ENCODE measurements around the gene PRADC1. TPM values are rescaled to one million over a fixed set of nuclear protein-coding genes. Genes with fewer than 3 reads are reported as not detected.

PRADC1 gene
- 1 to 10 TPM; 7.0 to 7.4 TPM for total RNA-seq
- polyA plus RNA-seq = 10 to 100 TPM; 20.5 to 41.5 TPM

GRCh38 chr2:73233154-73233931, at the start of gene PRADC1:
Gene PRADC1, minus strand, starts transcription at chr2:73233239. Its CDS starts 79 bp downstream, at chr2:73233160.
- Mint-ChIP-seq H3K36me3 (peaks cover 0 to 35% of the 10 kb centered on the region in 2 donors), H3K4me1 (peaks cover 26 to 56% (median 34%) of the 10 kb centered on the region in 4 donors), H3K9me3 (no peaks in the 10 kb centered on the region), H3K4me3 (peak within 1 kb of the TSS; percentile 91 to 99 (median 98)), H3K27ac (peak within 1 kb of the TSS; percentile 83 to 97 (median 91)), H3K27me3 (no peaks in the 10 kb centered on the region)
- Histone ChIP-seq H3K4me1 (ENCODE audit: insufficient read depth, low read length) (peaks cover 33% of the 10 kb centered on the region), H3K36me3 (ENCODE audit: insufficient read depth, low read length) (no peaks in the 10 kb centered on the region), H3K27ac (ENCODE audit: low read depth, low read length) (peak within 1 kb of the TSS; percentile 91), H3K4me3 (ENCODE audit: low read length in 2 of 2) (peak within 1 kb of the TSS; percentile 86 to 99), H3K27me3 (ENCODE audit: insufficient read depth, low read length) (no peaks in the 10 kb centered on the region), H3K9me3 (ENCODE audit: control insufficient read depth in 1 of 2, low read length in 2 of 2) (no peaks in the 10 kb centered on the region)
- intact Hi-C loops (cut with micrococcal nuclease) = loop anchor here (10.0 kb wide), 1 partner anchor 751 kb away; the partner anchor contains the start of gene TET3
- CTCF ChIA-PET (ENCODE audit: partially characterized antibody) = interaction anchor here (0.8 to 8.4 kb wide), 11 partner anchors 9 to 888 kb away, joined by 3 to 77 read pairs (median 3); partner anchors contain the start of genes ALMS1, SMYD5 and TPRKB
- peak; percentile 92 to 97 (median 94) for DNase-seq
- POLR2A ChIA-PET (ENCODE audit: partially characterized antibody) = interaction anchor here (0.6 to 4.9 kb wide), 29 partner anchors 8 to 1607 kb away, joined by 3 to 51 read pairs (median 6); partner anchors contain the start of genes ALMS1, EGR4, FBXO41 and MOB1A

GRCh38 chr2:73281244-73281643, 48.2 kb upstream of the PRADC1 start:
- CTCF ChIA-PET (ENCODE audit: partially characterized antibody) = interaction anchor here (1.0 to 1.4 kb wide), 2 partner anchors 9 kb away, joined by 4 read pairs; no protein-coding TSS in a partner anchor
- H3K36me3 Mint-ChIP-seq = peaks cover 0 to 8% of the 10 kb centered on the region in 2 donors
- H3K4me1 Mint-ChIP-seq = peaks cover 7 to 25% (median 18%) of the 10 kb centered on the region in 4 donors
- Histone ChIP-seq H3K27ac (ENCODE audit: low read depth, low read length) (no peak overlapping the region), H3K4me1 (ENCODE audit: insufficient read depth, low read length) (peaks cover 19% of the 10 kb centered on the region), H3K27me3 (ENCODE audit: insufficient read depth, low read length) (no peaks in the 10 kb centered on the region), H3K36me3 (ENCODE audit: insufficient read depth, low read length) (no peaks in the 10 kb centered on the region), H3K4me3 (ENCODE audit: low read length in 2 of 2) (no peak overlapping the region), H3K9me3 (ENCODE audit: control insufficient read depth in 1 of 2, low read length in 2 of 2) (no peaks in the 10 kb centered on the region)
- H3K9me3 Mint-ChIP-seq = no peaks in the 10 kb centered on the region
- no peak overlapping the region for H3K27ac Mint-ChIP-seq
- intact Hi-C loops (cut with micrococcal nuclease) = no loop called here
- peak overlapping the region in 1 of 8 donors; percentile 35 for H3K4me3 Mint-ChIP-seq
- DNase-seq = no peak
- H3K27me3 Mint-ChIP-seq = no peaks in the 10 kb centered on the region
- POLR2A ChIA-PET (ENCODE audit: partially characterized antibody) = no interaction called here

GRCh38 chr2:73279852-73280251, 46.8 kb upstream of the PRADC1 start:
- no peak overlapping the region for H3K27ac Mint-ChIP-seq
- intact Hi-C loops (cut with micrococcal nuclease) = no loop called here
- H3K4me1 Mint-ChIP-seq = peaks cover 2 to 13% (median 8%) of the 10 kb centered on the region in 4 donors
- H3K9me3 Mint-ChIP-seq = no peaks in the 10 kb centered on the region
- no peaks in the 10 kb centered on the region for H3K9me3 ChIP-seq (ENCODE audit: control insufficient read depth in 1 of 2, low read length in 2 of 2)
- no peaks in the 10 kb centered on the region for H3K27me3 Mint-ChIP-seq
- H3K27me3 ChIP-seq (ENCODE audit: insufficient read depth, low read length) = no peaks in the 10 kb centered on the region
- no peak overlapping the region for H3K4me3 Mint-ChIP-seq
- H3K36me3 Mint-ChIP-seq = peaks cover 0 to 8% of the 10 kb centered on the region in 2 donors
- no peak for DNase-seq
- no peak overlapping the region for H3K4me3 ChIP-seq (ENCODE audit: low read length in 2 of 2)
- no peaks in the 10 kb centered on the region for H3K36me3 ChIP-seq (ENCODE audit: insufficient read depth, low read length)
- POLR2A ChIA-PET (ENCODE audit: partially characterized antibody) = no interaction called here
- H3K27ac ChIP-seq (ENCODE audit: low read depth, low read length) = no peak overlapping the region
- peaks cover 14% of the 10 kb centered on the region for H3K4me1 ChIP-seq (ENCODE audit: insufficient read depth, low read length)
- CTCF ChIA-PET (ENCODE audit: partially characterized antibody) = interaction anchor here (1.2 kb wide), 1 partner anchor 10 kb away, joined by 13 read pairs; no protein-coding TSS in a partner anchor

- no peak overlapping the region for H3K4me3 ChIP-seq (ENCODE audit: low read length in 2 of 2)
- Mint-ChIP-seq H3K4me1 (peaks cover 13 to 20% (median 18%) of the 10 kb centered on the region in 4 donors), H3K9me3 (peaks cover 0 to 4% (median 0%) of the 10 kb centered on the region in 8 donors), H3K4me3 (no peak overlapping the region), H3K27me3 (no peaks in the 10 kb centered on the region), H3K36me3 (peaks cover 0 to 1% of the 10 kb centered on the region in 2 donors), H3K27ac (no peak overlapping the region)
- CTCF ChIA-PET (ENCODE audit: partially characterized antibody) = interaction anchor here (0.9 to 2.8 kb wide), 5 partner anchors 9 to 59 kb away, joined by 4 to 11 read pairs (median 5); partner anchors contain the start of genes EGR4 and SMYD5
- no peak for DNase-seq
- no peak overlapping the region for H3K27ac ChIP-seq (ENCODE audit: low read depth, low read length)
- H3K27me3 ChIP-seq (ENCODE audit: insufficient read depth, low read length) = no peaks in the 10 kb centered on the region
- POLR2A ChIA-PET (ENCODE audit: partially characterized antibody) = interaction anchor here (1.1 to 1.6 kb wide), 2 partner anchors 32 to 38 kb away, joined by 4 to 5 read pairs; partner anchors contain the start of gene CCT7
- H3K36me3 ChIP-seq (ENCODE audit: insufficient read depth, low read length) = no peaks in the 10 kb centered on the region
- intact Hi-C loops (cut with micrococcal nuclease) = no loop called here
- H3K9me3 ChIP-seq (ENCODE audit: control insufficient read depth in 1 of 2, low read length in 2 of 2) = no peaks in the 10 kb centered on the region
- H3K4me1 ChIP-seq (ENCODE audit: insufficient read depth, low read length) = peaks cover 24% of the 10 kb centered on the region
Observed at GRCh38 chr2:73272270-73272669, 39.2 kb upstream of the PRADC1 start.

- peaks cover 0 to 4% (median 0%) of the 10 kb centered on the region in 8 donors for H3K9me3 Mint-ChIP-seq
- Histone ChIP-seq H3K27me3 (ENCODE audit: insufficient read depth, low read length) (no peaks in the 10 kb centered on the region), H3K4me1 (ENCODE audit: insufficient read depth, low read length) (peaks cover 24% of the 10 kb centered on the region), H3K9me3 (ENCODE audit: control insufficient read depth in 1 of 2, low read length in 2 of 2) (no peaks in the 10 kb centered on the region), H3K36me3 (ENCODE audit: insufficient read depth, low read length) (no peaks in the 10 kb centered on the region), H3K4me3 (ENCODE audit: low read length in 2 of 2) (peak overlapping the region in 1 of 2 donors; percentile 42), H3K27ac (ENCODE audit: low read depth, low read length) (peak overlapping the region; percentile 46)
- H3K27me3 Mint-ChIP-seq = no peaks in the 10 kb centered on the region
- no peak for DNase-seq
- H3K36me3 Mint-ChIP-seq = peaks cover 0 to 2% of the 10 kb centered on the region in 2 donors
- peak overlapping the region; percentile 61 to 85 (median 75) for H3K4me3 Mint-ChIP-seq
- H3K27ac Mint-ChIP-seq = peak overlapping the region in 4 of 7 donors; percentile 6 to 93 (median 86)
- intact Hi-C loops (cut with micrococcal nuclease) = loop anchor here (1.0 to 2.0 kb wide), 3 partner anchors 15 to 36 kb away; partner anchors contain the start of genes CCT7, EGR4 and FBXO41
- ChIA-PET CTCF (ENCODE audit: partially characterized antibody) (interaction anchor here (1.0 to 2.8 kb wide), 2 partner anchors 21 to 57 kb away, joined by 3 to 10 read pairs; partner anchors contain the start of gene SMYD5), POLR2A (ENCODE audit: partially characterized antibody) (interaction anchor here (0.7 to 2.1 kb wide), 2 partner anchors 36 kb away, joined by 3 to 24 read pairs; partner anchors contain the start of genes CCT7 and PRADC1)
- H3K4me1 Mint-ChIP-seq = peaks cover 18 to 27% (median 23%) of the 10 kb centered on the region in 4 donors
Observed at GRCh38 chr2:73269686-73270465, 36.8 kb upstream of the PRADC1 start.

GRCh38 chr2:73268830-73269685, 36.0 kb upstream of the PRADC1 start:
- peaks cover 0 to 4% of the 10 kb centered on the region in 2 donors for H3K36me3 Mint-ChIP-seq
- peak overlapping the region in 1 of 2 donors; percentile 45 for H3K4me3 ChIP-seq (ENCODE audit: low read length in 2 of 2)
- H3K27ac ChIP-seq (ENCODE audit: low read depth, low read length) = peak overlapping the region; percentile 46
- H3K4me3 Mint-ChIP-seq = peak overlapping the region in 7 of 8 donors; percentile 25 to 70 (median 67)
- DNase-seq = peak; percentile 77 to 82 (median 80)
- H3K9me3 ChIP-seq (ENCODE audit: control insufficient read depth in 1 of 2, low read length in 2 of 2) = no peaks in the 10 kb centered on the region
- peaks cover 0 to 4% (median 0%) of the 10 kb centered on the region in 8 donors for H3K9me3 Mint-ChIP-seq
- POLR2A ChIA-PET (ENCODE audit: partially characterized antibody) = interaction anchor here (1.0 to 2.9 kb wide), 6 partner anchors 11 to 116 kb away, joined by 3 to 24 read pairs (median 6); partner anchors contain the start of genes ALMS1, CCT7, FBXO41 and PRADC1
- no peaks in the 10 kb centered on the region for H3K27me3 ChIP-seq (ENCODE audit: insufficient read depth, low read length)
- H3K4me1 Mint-ChIP-seq = peaks cover 18 to 27% (median 23%) of the 10 kb centered on the region in 4 donors
- peaks cover 24% of the 10 kb centered on the region for H3K4me1 ChIP-seq (ENCODE audit: insufficient read depth, low read length)
- no peak overlapping the region for H3K27ac Mint-ChIP-seq
- intact Hi-C loops (cut with micrococcal nuclease) = loop anchor here (1.0 to 2.0 kb wide), 3 partner anchors 16 to 35 kb away; partner anchors contain the start of genes CCT7, EGR4 and FBXO41
- no peaks in the 10 kb centered on the region for H3K36me3 ChIP-seq (ENCODE audit: insufficient read depth, low read length)
- no peaks in the 10 kb centered on the region for H3K27me3 Mint-ChIP-seq
- CTCF ChIA-PET (ENCODE audit: partially characterized antibody) = interaction anchor here (0.6 to 2.3 kb wide), 5 partner anchors 20 to 56 kb away, joined by 3 to 11 read pairs (median 6); partner anchors contain the start of gene PRADC1
